ENCODE measurements around the gene NME1. TPM values are rescaled to one million over a fixed set of nuclear protein-coding genes. Genes with fewer than 3 reads are reported as not detected.
A peak's percentile ranks its signal among the peaks of the same experiment; 100 is the strongest.

The NME1 gene
- polyA plus RNA-seq, 1 of the 3 experiments (the other 2 are of a cell fraction), result 654 TPM

GRCh38 chr17:51154176-51154575 is 817 bp downstream of the NME1 start:
- Histone ChIP-seq H3K27me3 (ENCODE audit: insufficient read depth) (no peaks in the 10 kb centered on the region), H3K27ac (ENCODE audit: low read depth in 2 of 2, low read length in 1 of 2) (peak overlapping the region; percentile 47 to 81; a peak in 3 of 4 replicates), H3K9me2 (no peaks in the 10 kb centered on the region), H3K36me3 (replicated peaks in 1 of 2; ENCODE audit: control insufficient read depth in 1 of 2, insufficient read depth in 2 of 2, low read length in 1 of 2) (peaks cover 24 to 30% of the 10 kb centered on the region in 2 experiments), H2AFZ (ENCODE audit: low read depth) (peak overlapping the region; percentile 67), H3K79me2 (ENCODE audit: insufficient read depth) (peaks cover 57% of the 10 kb centered on the region), H3K4me1 (ENCODE audit: control insufficient read depth in 1 of 2, insufficient read depth in 2 of 2, low read depth in 1 of 2, low read length in 1 of 2) (peaks cover 9 to 11% of the 10 kb centered on the region in 2 experiments; a peak in 3 of 4 replicates), H3K4me3 (ENCODE audit: low read depth in 2 of 2, low read length in 1 of 2) (peak overlapping the region; percentile 69 to 72), H3K9ac (peak overlapping the region; percentile 77), H3K9me3 (no peaks in the 10 kb centered on the region), H3F3A (replicated peaks; ENCODE audit: insufficient read depth) (no peaks in the 10 kb centered on the region), H3K4me2 (peak overlapping the region; percentile 82), H4K20me1 (ENCODE audit: insufficient read depth) (no peaks in the 10 kb centered on the region)
- under 1% methylated on average over 6 of the region's 6 CpGs for WGBS (ENCODE audit: low lambda C conversion rate)
- TF ChIP-seq NRF1 (IDR thresholded peaks at IDR 0.05; ENCODE audit: low read depth, low read length) (no peak), POLR2AphosphoS5 (IDR thresholded peaks at IDR 0.05; ENCODE audit: low read depth, low read length) (no peak), MXI1 (IDR thresholded peaks at IDR 0.05; ENCODE audit: low read depth, low read length) (no peak), CHD2 (IDR thresholded peaks at IDR 0.05; ENCODE audit: low read length, partially characterized antibody) (no peak), SMC3 (IDR thresholded peaks at IDR 0.05; ENCODE audit: low read depth, low read length) (no peak), IRF3 (IDR thresholded peaks at IDR 0.05; ENCODE audit: low read depth, low read length) (no peak), RCOR1 (IDR thresholded peaks at IDR 0.05; ENCODE audit: low read length) (no peak), RAD21 (IDR thresholded peaks at IDR 0.05; ENCODE audit: low read length) (no peak), ELF1 (IDR thresholded peaks at IDR 0.05) (no peak), FOXM1 (IDR thresholded peaks at IDR 0.05; ENCODE audit: low read depth) (no peak), FOSL2 (IDR thresholded peaks at IDR 0.05; ENCODE audit: borderline replicate concordance, low read depth) (no peak), TCF12 (IDR thresholded peaks at IDR 0.05) (no peak), TAF1 (IDR thresholded peaks at IDR 0.05; ENCODE audit: borderline replicate concordance, low read depth, low read length) (no peak), RXRA (IDR thresholded peaks at IDR 0.05; ENCODE audit: borderline replicate concordance, low read depth) (no peak), MAX (IDR thresholded peaks at IDR 0.05; ENCODE audit: low read depth) (no peak), RFX5 (IDR thresholded peaks at IDR 0.05; ENCODE audit: low read length) (no peak), TEAD4 (IDR thresholded peaks at IDR 0.05; ENCODE audit: borderline replicate concordance, insufficient read depth) (no peak)
- DNase-seq, result peak; percentile 34
- POLR2A ChIA-PET, result interaction anchor here (0.9 to 2.3 kb wide), 2 partner anchors 11 to 143 kb away, joined by 3 to 19 read pairs; partner anchors contain the start of gene NME2
- CTCF ChIA-PET, result interaction anchor here (1.1 to 4.9 kb wide), 10 partner anchors 10 to 375 kb away, joined by 3 to 115 read pairs (median 28); partner anchors contain the start of genes NME2 and SPAG9

- H4K20me1 ChIP-seq (ENCODE audit: insufficient read depth), result no peaks in the 10 kb centered on the region
- H3K36me3 ChIP-seq (replicated peaks in 1 of 2; ENCODE audit: control insufficient read depth in 1 of 2, insufficient read depth in 2 of 2, low read length in 1 of 2), result peaks cover 34 to 37% of the 10 kb centered on the region in 2 experiments
- H3K4me1 ChIP-seq (ENCODE audit: control insufficient read depth in 1 of 2, insufficient read depth in 2 of 2, low read depth in 1 of 2, low read length in 1 of 2), result peaks cover 9 to 11% of the 10 kb centered on the region in 2 experiments; a peak in 3 of 4 replicates
- H2AFZ ChIP-seq (ENCODE audit: low read depth), result no peak overlapping the region
- no peaks in the 10 kb centered on the region for H3F3A ChIP-seq (replicated peaks; ENCODE audit: insufficient read depth)
- no peak for DNase-seq
- no peak overlapping the region for H3K4me3 ChIP-seq (ENCODE audit: low read depth in 2 of 2, low read length in 1 of 2)
- no peaks in the 10 kb centered on the region for H3K9me2 ChIP-seq
- no peaks in the 10 kb centered on the region for H3K9me3 ChIP-seq
- TF ChIP-seq FOXM1 (IDR thresholded peaks at IDR 0.05; ENCODE audit: low read depth) (no peak), MAX (IDR thresholded peaks at IDR 0.05; ENCODE audit: low read depth) (no peak), GABPA (IDR thresholded peaks at IDR 0.05; ENCODE audit: low read depth) (no peak), POLR2AphosphoS5 (IDR thresholded peaks at IDR 0.05; ENCODE audit: low read depth, low read length) (no peak), CHD2 (IDR thresholded peaks at IDR 0.05; ENCODE audit: low read length, partially characterized antibody) (no peak), MXI1 (IDR thresholded peaks at IDR 0.05; ENCODE audit: low read depth, low read length) (no peak), TEAD4 (IDR thresholded peaks at IDR 0.05; ENCODE audit: borderline replicate concordance, insufficient read depth) (no peak)
- no peak overlapping the region for H3K27ac ChIP-seq (ENCODE audit: low read depth in 2 of 2, low read length in 1 of 2)
- H3K9ac ChIP-seq, result no peak overlapping the region
- H3K4me2 ChIP-seq, result peak overlapping the region; percentile 82
- H3K79me2 ChIP-seq (ENCODE audit: insufficient read depth), result peaks cover 68% of the 10 kb centered on the region
- ChIA-PET POLR2A (interaction anchor here (0.6 to 1.2 kb wide), 3 partner anchors 10 to 289 kb away, joined by 3 to 9 read pairs (median 4); partner anchors contain the start of genes NME2, SPAG9 and TOB1), CTCF (interaction anchor here (0.8 to 4.9 kb wide), 6 partner anchors 9 to 292 kb away, joined by 3 to 115 read pairs (median 18); partner anchors contain the start of gene NME2)
- H3K27me3 ChIP-seq (ENCODE audit: insufficient read depth), result no peaks in the 10 kb centered on the region
- WGBS (ENCODE audit: low lambda C conversion rate), result 98% methylated on average over 8 of the region's 8 CpGs
Measured at GRCh38 chr17:51155416-51155815, 2.1 kb downstream of the NME1 start.

Measured in SK-N-SH (cell line).